HepG2 (cell line): ENCODE measurements around the gene RYR2. TPM values are rescaled to one million over a fixed set of nuclear protein-coding genes. Genes with fewer than 3 reads are reported as not detected.

Experiments
- ATAC-seq: fragments of 200-7000 bp; cut with Tn5 transposase; 3 replicates; pipeline ENCODE4 v1.9.1; 2020; ENCODE audit warnings: mild to moderate bottlenecking, moderate library complexity
- BruUV-seq: library from RNA; stranded (reverse); fragments of 400-500 nt; replicated peaks from 2 replicates; lab custom pipeline; 2021; lab: Mats Ljungman, UMichigan
- CTCF ChIA-PET: fragments of 300-600 bp; formaldehyde crosslinking; extraction: SDS; loops from one replicate; lab custom pipeline; 2021; ENCODE audit warnings: low total read pairs, inconsistent platforms, low intra/inter-chr PET ratio; lab: Yijun Ruan, JAX
- POLR2A ChIA-PET: fragments of 350-600 bp; sonication (Branson Sonifier 250); formaldehyde crosslinking; loops from one replicate; lab custom pipeline; 2020; ENCODE audit warnings: antibody characterized with exemption, inconsistent platforms; lab: Yijun Ruan, JAX
- DNase-seq: peaks from one replicate; pipeline ENCODE4 v3.0.0-alpha.2; 2015; ENCODE audit warnings: low spot score
- FAIRE-seq: peaks from 3 replicates; lab custom pipeline; 2011; peaks lifted over from hg19 to GRCh38; lab: Jason Lieb, UNC
- H2AFZ ChIP-seq: one replicate; pipeline ENCODE4 v1.6.1; 2011; ENCODE audit warnings: low read length, inconsistent platforms
- H3K27ac ChIP-seq: fragments of 300-600 bp; 3 replicates; pipeline ENCODE4 v1.8.0; 2011; ENCODE audit warnings: mixed run types, mild to moderate bottlenecking, mixed read lengths, low read length, inconsistent platforms; ENCODE audit not compliant: insufficient read depth; ENCODE audit errors: extremely low read length
- H3K27me3 ChIP-seq, 2 experiments: fragments of 200-600 bp in 1 of 2; 2 replicates in 1 of 2; 3 replicates in 1 of 2; pipeline versions ENCODE4 v1.6.0 to v1.8.0; 2011; ENCODE audit warnings: low read length in 2 of 2, mild to moderate bottlenecking in 2 of 2, moderate library complexity in 2 of 2, inconsistent platforms in 1 of 2; ENCODE audit not compliant: insufficient read depth in 2 of 2, control insufficient read depth in 1 of 2
- H3K36me3 ChIP-seq, 2 experiments: fragments of 200-600 bp in 1 of 2; replicated peaks in 1 of 2; 2 replicates in 1 of 2; 3 replicates in 1 of 2; pipeline versions ENCODE4 v1.5.1 to v1.8.0; 2011; ENCODE audit warnings: low read length in 2 of 2, inconsistent platforms in 1 of 2; ENCODE audit not compliant: insufficient read depth in 2 of 2, control insufficient read depth in 1 of 2
- H3K4me1 ChIP-seq: 2 replicates; pipeline ENCODE4 v1.5.1; 2012; ENCODE audit warnings: low read length, inconsistent platforms; ENCODE audit not compliant: insufficient read depth
- H3K4me2 ChIP-seq: 2 replicates; pipeline ENCODE4 v1.6.0; 2011; ENCODE audit warnings: low read depth, low read length, inconsistent platforms
- H3K4me3 ChIP-seq, 3 experiments: fragments of 200-600 bp in 1 of 3; sonication (generic), shearing (Covaris generic) in 1 of 3; replicated peaks in 1 of 3; 2 replicates each; pipeline ENCODE4 v1.5.1; 2011 to 2016; ENCODE audit warnings: low read length in 3 of 3, inconsistent platforms in 2 of 3, low read depth in 2 of 3, mild to moderate bottlenecking in 2 of 3, control low read depth in 1 of 3, mixed read lengths in 1 of 3; ENCODE audit not compliant: insufficient read depth in 1 of 3
- H3K79me2 ChIP-seq: one replicate; pipeline ENCODE4 v1.6.1; 2011; ENCODE audit warnings: low read length, inconsistent platforms; ENCODE audit not compliant: insufficient read depth
- H3K9ac ChIP-seq: 2 replicates; pipeline ENCODE4 v1.6.0; 2011; ENCODE audit warnings: mild to moderate bottlenecking, low read depth, low read length, inconsistent platforms; ENCODE audit not compliant: insufficient read depth
- H3K9me3 ChIP-seq: 2 replicates; pipeline ENCODE4 v1.5.1; 2012; ENCODE audit warnings: mild to moderate bottlenecking, low read length
- H4K20me1 ChIP-seq: 2 replicates; pipeline ENCODE4 v1.6.0; 2011; ENCODE audit warnings: inconsistent platforms, mild to moderate bottlenecking, low read length, moderate library complexity; ENCODE audit not compliant: insufficient read depth
- FOXK1 ChIP-seq: sonication (generic); formaldehyde crosslinking; IDR thresholded peaks from 2 replicates; pipeline ENCODE4 v1.4.0; 2020; ENCODE audit warnings: low read depth, missing genetic modification reagents, borderline replicate concordance
- HOXA5 ChIP-seq: sonication (generic); formaldehyde crosslinking; IDR thresholded peaks from 2 replicates; pipeline ENCODE4 v1.4.0; 2020; ENCODE audit warnings: missing genetic modification reagents
- PAF1 ChIP-seq: IDR thresholded peaks from 2 replicates; pipeline ENCODE4 v1.6.1; 2016; ENCODE audit warnings: missing genetic modification reagents, missing compliant biosample characterization
- PTBP1 ChIP-seq: fragments of 200-400 bp; formaldehyde crosslinking; IDR thresholded peaks from 2 replicates; pipeline ENCODE4 v1.6.1; 2018; ENCODE audit warnings: low read length, low read depth; ENCODE audit not compliant: poor library complexity, severe bottlenecking
- ZNF251 ChIP-seq: sonication (generic); formaldehyde crosslinking; IDR thresholded peaks from 2 replicates; pipeline ENCODE4 v1.9.0; 2021; ENCODE audit warnings: mild to moderate bottlenecking, missing genetic modification reagents
- WGBS: methylation state at CpG from one replicate; pipeline ENCODE4 v1.1.6; 2017; ENCODE audit warnings: low lambda C conversion rate; 5-methylcytosine and 5-hydroxymethylcytosine counted together
- in situ Hi-C: cut with HindIII; loops from 2 replicates; pipeline ENCODE4 v1.10.0; 2017; ENCODE audit warnings: low pct_unique_long_range_greater_than_20kb; ENCODE audit not compliant: extremely low pct_ligation_motif_present
- intact Hi-C: fragments of 100-400 bp; cut with micrococcal nuclease; formaldehyde crosslinking; loops from one replicate; pipeline ENCODE4 v1.10.0; 2022; ENCODE audit not compliant: unreplicated experiment
- polyA plus RNA-seq, 8 experiments: library from polyadenylated mRNA; depleted of rRNA in 3 of 8; stranded (reverse) in 7 of 8; unstranded in 1 of 8; fragments of >200 nt; fragmentation: Illumina TruSeq in 4 of 8; extraction: Trizol in 4 of 8; gene quantifications; 2 replicates each; pipeline versions ENCODE4 v1.2.1 to v1.2.3, GENCODE V29; 2011 to 2016; ENCODE audit warnings: low read depth in 4 of 8, missing spikeins in 1 of 8, mixed read lengths in 1 of 8; ENCODE audit not compliant: insufficient read depth in 1 of 8
- total RNA-seq, 5 experiments: library from RNA; depleted of rRNA; stranded (reverse); fragments of >200 nt; fragmentation: Illumina TruSeq; extraction: Trizol; gene quantifications; 2 replicates each; pipeline ENCODE4 v1.2.3, GENCODE V29; 2016; ENCODE audit warnings: low read depth in 1 of 5
- TF ChIP-seq, protein P1 (sequence below): sonication (generic); formaldehyde crosslinking; IDR thresholded peaks from 2 replicates; pipeline ENCODE4 v1.4.0; 2020; ENCODE audit warnings: missing genetic modification reagents
- TF ChIP-seq, protein P2 (sequence below): sonication (generic); formaldehyde crosslinking; IDR thresholded peaks from 2 replicates; pipeline ENCODE4 v1.8.0; 2022; ENCODE audit warnings: mild to moderate bottlenecking, missing genetic modification reagents, moderate library complexity
- TF ChIP-seq, protein P3 (sequence below): IDR thresholded peaks from 2 replicates; pipeline ENCODE4 v1.6.1; 2016; ENCODE audit warnings: missing compliant biosample characterization, missing genetic modification reagents, borderline replicate concordance
- TF ChIP-seq, protein P4 (sequence below): sonication (generic); formaldehyde crosslinking; conservative IDR thresholded peaks from 2 replicates; pipeline ENCODE4 v1.4.0; 2020; ENCODE audit warnings: mild to moderate bottlenecking, missing genetic modification reagents, moderate library complexity
- TF ChIP-seq, protein P5 (sequence below): conservative IDR thresholded peaks from 2 replicates; pipeline ENCODE4 v1.6.1; 2018; ENCODE audit warnings: missing genetic modification reagents
- TF ChIP-seq, protein P6 (sequence below): sonication (generic); formaldehyde crosslinking; IDR thresholded peaks from 2 replicates; pipeline ENCODE4 v1.4.0; 2020; ENCODE audit warnings: missing genetic modification reagents
- TF ChIP-seq, protein P7 (sequence below): sonication (generic); formaldehyde crosslinking; IDR thresholded peaks from 2 replicates; pipeline ENCODE4 v1.5.0; 2020; ENCODE audit warnings: missing genetic modification reagents, mild to moderate bottlenecking, borderline replicate concordance

Gene RYR2
- total and polyA plus RNA-seq, 2 of the 13 experiments (the other 11 are each of a cell fraction or from before 2014, with no cell fraction given): not detected

DNA sequence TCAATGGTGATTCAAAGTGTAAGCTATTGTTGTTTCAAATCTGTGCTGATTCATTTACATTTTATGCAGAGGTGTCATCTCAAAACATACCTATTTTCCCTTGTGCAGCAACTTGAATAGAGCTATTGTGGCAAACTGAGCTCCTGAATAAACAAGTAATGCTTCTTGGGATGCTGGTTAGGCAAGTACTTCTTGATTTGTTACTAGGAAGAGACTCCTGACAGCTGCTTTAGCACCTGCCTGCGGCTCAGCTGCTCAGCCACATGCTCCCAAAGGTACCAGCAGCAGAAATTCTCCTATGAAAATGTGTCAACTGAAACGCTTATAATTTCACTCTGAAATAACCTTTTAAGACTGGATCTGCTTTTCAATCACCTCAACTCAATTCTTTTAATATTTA lies 352.3 kb downstream of the RYR2 start (continued):
- TF ChIP-seq PTBP1 (no peak), FOXK1 (no peak), HOXA5 (CRISPR knock-in tag) (no peak)
- TF ChIP-seq, protein P1, sequence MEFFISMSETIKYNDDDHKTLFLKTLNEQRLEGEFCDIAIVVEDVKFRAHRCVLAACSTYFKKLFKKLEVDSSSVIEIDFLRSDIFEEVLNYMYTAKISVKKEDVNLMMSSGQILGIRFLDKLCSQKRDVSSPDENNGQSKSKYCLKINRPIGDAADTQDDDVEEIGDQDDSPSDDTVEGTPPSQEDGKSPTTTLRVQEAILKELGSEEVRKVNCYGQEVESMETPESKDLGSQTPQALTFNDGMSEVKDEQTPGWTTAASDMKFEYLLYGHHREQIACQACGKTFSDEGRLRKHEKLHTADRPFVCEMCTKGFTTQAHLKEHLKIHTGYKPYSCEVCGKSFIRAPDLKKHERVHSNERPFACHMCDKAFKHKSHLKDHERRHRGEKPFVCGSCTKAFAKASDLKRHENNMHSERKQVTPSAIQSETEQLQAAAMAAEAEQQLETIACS (CRISPR knock-in tag): no peak
- TF ChIP-seq, protein P2, sequence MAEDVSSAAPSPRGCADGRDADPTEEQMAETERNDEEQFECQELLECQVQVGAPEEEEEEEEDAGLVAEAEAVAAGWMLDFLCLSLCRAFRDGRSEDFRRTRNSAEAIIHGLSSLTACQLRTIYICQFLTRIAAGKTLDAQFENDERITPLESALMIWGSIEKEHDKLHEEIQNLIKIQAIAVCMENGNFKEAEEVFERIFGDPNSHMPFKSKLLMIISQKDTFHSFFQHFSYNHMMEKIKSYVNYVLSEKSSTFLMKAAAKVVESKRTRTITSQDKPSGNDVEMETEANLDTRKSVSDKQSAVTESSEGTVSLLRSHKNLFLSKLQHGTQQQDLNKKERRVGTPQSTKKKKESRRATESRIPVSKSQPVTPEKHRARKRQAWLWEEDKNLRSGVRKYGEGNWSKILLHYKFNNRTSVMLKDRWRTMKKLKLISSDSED (CRISPR knock-in tag): no peak
- TF ChIP-seq, protein P3, sequence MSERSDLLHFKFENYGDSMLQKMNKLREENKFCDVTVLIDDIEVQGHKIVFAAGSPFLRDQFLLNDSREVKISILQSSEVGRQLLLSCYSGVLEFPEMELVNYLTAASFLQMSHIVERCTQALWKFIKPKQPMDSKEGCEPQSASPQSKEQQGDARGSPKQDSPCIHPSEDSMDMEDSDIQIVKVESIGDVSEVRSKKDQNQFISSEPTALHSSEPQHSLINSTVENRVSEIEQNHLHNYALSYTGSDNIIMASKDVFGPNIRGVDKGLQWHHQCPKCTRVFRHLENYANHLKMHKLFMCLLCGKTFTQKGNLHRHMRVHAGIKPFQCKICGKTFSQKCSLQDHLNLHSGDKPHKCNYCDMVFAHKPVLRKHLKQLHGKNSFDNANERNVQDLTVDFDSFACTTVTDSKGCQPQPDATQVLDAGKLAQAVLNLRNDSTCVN (CRISPR knock-in tag): no peak

DNA sequence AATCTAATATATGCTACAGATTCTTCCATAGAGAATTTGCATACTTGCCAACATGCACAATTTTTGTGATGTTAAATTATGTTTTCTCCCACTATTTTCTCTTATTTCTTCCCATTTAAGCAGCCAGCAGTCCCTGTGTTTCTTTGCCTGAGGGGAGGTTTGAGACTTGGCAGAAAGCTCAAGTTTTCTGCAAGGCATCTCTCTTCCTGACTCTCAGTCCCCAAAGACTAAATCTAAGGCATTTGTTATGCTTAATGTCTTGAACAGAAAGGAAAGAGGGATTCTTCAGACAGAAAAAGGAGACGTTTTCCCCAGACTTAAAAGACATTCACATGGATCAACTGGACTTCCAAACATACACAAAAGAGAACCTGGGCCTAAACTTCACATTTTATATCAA lies 354.4 kb downstream of the RYR2 start:
- no peak for ATAC-seq
- Histone ChIP-seq H3K36me3 (no peaks in the 10 kb centered on the region), H3K4me1 (no peaks in the 10 kb centered on the region), H2AFZ (no peak overlapping the region), H3K79me2 (no peaks in the 10 kb centered on the region), H3K27me3 (no peaks in the 10 kb centered on the region), H3K4me3 (no peak overlapping the region), H3K9me3 (peaks cover 4% of the 10 kb centered on the region; the same call in 1 of the 2 replicates), H4K20me1 (no peaks in the 10 kb centered on the region), H3K9ac (no peak overlapping the region), H3K27ac (no peak overlapping the region), H3K4me2 (no peak overlapping the region)
- WGBS: 3% methylated on average over 1 of the region's 1 CpG
- intact Hi-C loops: no loop called here
- in situ Hi-C loops: loop anchor here (25.0 kb wide), 1 partner anchor 1284 kb away; no protein-coding TSS in a partner anchor
- POLR2A ChIA-PET: no interaction called here
- BruUV-seq: no TSS peak
- no peak for FAIRE-seq
- DNase-seq: no peak
- CTCF ChIA-PET: no interaction called here
- TF ChIP-seq, protein P4, sequence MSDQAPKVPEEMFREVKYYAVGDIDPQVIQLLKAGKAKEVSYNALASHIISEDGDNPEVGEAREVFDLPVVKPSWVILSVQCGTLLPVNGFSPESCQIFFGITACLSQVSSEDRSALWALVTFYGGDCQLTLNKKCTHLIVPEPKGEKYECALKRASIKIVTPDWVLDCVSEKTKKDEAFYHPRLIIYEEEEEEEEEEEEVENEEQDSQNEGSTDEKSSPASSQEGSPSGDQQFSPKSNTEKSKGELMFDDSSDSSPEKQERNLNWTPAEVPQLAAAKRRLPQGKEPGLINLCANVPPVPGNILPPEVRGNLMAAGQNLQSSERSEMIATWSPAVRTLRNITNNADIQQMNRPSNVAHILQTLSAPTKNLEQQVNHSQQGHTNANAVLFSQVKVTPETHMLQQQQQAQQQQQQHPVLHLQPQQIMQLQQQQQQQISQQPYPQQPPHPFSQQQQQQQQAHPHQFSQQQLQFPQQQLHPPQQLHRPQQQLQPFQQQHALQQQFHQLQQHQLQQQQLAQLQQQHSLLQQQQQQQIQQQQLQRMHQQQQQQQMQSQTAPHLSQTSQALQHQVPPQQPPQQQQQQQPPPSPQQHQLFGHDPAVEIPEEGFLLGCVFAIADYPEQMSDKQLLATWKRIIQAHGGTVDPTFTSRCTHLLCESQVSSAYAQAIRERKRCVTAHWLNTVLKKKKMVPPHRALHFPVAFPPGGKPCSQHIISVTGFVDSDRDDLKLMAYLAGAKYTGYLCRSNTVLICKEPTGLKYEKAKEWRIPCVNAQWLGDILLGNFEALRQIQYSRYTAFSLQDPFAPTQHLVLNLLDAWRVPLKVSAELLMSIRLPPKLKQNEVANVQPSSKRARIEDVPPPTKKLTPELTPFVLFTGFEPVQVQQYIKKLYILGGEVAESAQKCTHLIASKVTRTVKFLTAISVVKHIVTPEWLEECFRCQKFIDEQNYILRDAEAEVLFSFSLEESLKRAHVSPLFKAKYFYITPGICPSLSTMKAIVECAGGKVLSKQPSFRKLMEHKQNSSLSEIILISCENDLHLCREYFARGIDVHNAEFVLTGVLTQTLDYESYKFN (CRISPR knock-in tag): no peak
- TF ChIP-seq, protein P5, sequence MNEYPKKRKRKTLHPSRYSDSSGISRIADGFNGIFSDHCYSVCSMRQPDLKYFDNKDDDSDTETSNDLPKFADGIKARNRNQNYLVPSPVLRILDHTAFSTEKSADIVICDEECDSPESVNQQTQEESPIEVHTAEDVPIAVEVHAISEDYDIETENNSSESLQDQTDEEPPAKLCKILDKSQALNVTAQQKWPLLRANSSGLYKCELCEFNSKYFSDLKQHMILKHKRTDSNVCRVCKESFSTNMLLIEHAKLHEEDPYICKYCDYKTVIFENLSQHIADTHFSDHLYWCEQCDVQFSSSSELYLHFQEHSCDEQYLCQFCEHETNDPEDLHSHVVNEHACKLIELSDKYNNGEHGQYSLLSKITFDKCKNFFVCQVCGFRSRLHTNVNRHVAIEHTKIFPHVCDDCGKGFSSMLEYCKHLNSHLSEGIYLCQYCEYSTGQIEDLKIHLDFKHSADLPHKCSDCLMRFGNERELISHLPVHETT (CRISPR knock-in tag): no peak
- TF ChIP-seq ZNF251 (CRISPR knock-in tag) (no peak), PAF1 (CRISPR knock-in tag) (no peak)
- TF ChIP-seq, protein P6, sequence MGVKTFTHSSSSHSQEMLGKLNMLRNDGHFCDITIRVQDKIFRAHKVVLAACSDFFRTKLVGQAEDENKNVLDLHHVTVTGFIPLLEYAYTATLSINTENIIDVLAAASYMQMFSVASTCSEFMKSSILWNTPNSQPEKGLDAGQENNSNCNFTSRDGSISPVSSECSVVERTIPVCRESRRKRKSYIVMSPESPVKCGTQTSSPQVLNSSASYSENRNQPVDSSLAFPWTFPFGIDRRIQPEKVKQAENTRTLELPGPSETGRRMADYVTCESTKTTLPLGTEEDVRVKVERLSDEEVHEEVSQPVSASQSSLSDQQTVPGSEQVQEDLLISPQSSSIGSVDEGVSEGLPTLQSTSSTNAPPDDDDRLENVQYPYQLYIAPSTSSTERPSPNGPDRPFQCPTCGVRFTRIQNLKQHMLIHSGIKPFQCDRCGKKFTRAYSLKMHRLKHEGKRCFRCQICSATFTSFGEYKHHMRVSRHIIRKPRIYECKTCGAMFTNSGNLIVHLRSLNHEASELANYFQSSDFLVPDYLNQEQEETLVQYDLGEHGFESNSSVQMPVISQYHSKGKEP (CRISPR knock-in tag): no peak
- TF ChIP-seq, protein P7, sequence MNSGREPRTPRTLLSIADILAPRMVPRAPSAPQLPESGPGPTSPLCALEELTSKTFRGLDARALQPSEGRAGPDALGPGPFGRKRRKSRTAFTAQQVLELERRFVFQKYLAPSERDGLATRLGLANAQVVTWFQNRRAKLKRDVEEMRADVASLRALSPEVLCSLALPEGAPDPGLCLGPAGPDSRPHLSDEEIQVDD (CRISPR knock-in tag): no peak
